GM12878 (cell line): Measurements from ENCODE around the gene SNX3. TPM values are rescaled to one million over a fixed set of nuclear protein-coding genes. Genes with fewer than 3 reads are reported as not detected.

ENCODE experiments used
- ATAC-seq: fragments of 200-7000 bp; cut with Tn5 transposase; 3 replicates; pipeline ENCODE4 v1.9.1; 2020; ENCODE audit warnings: mild to moderate bottlenecking, moderate library complexity
- BruUV-seq: library from RNA; stranded (reverse); fragments of 400-500 nt; replicated peaks from 2 replicates; lab custom pipeline; 2021; lab: Mats Ljungman, UMichigan
- CTCF ChIA-PET: fragments of 300-600 bp; sonication (Branson Sonifier 250); formaldehyde crosslinking; extraction: SDS; loops from one replicate; lab custom pipeline; 2021; ENCODE audit warnings: inconsistent platforms; lab: Yijun Ruan, JAX
- POLR2A ChIA-PET: fragments of 350-600 bp; formaldehyde crosslinking; extraction: SDS; loops from one replicate; lab custom pipeline; 2021; ENCODE audit warnings: inconsistent platforms; lab: Charles Lee
- RAD21 ChIA-PET: fragments of 300-600 bp; sonication (Branson Sonifier 250); formaldehyde crosslinking; loops from one replicate; lab custom pipeline; 2023; ENCODE audit warnings: antibody characterized with exemption; ENCODE audit not compliant: unreplicated experiment; lab: Charles Lee
- SMC1A ChIA-PET: fragments of 300-600 bp; sonication (Branson Sonifier 250); formaldehyde crosslinking; loops from one replicate; lab custom pipeline; 2023; ENCODE audit not compliant: unreplicated experiment, uncharacterized antibody; lab: Charles Lee
- DNase-seq: peaks from one replicate; pipeline ENCODE4 v3.0.0-alpha.2; 2011; ENCODE audit warnings: low read depth, low spot score
- FAIRE-seq: peaks from 3 replicates; lab custom pipeline; 2011; peaks lifted over from hg19 to GRCh38; lab: Jason Lieb, UNC
- H2AFZ ChIP-seq: 2 replicates; pipeline ENCODE4 v1.6.0; 2011; ENCODE audit warnings: low read depth, low read length, control low read depth; ENCODE audit not compliant: control insufficient read depth
- H3K27ac ChIP-seq: 2 replicates; pipeline ENCODE4 v1.5.1; 2011; ENCODE audit warnings: control low read depth; ENCODE audit not compliant: control insufficient read depth, insufficient read depth
- H3K27me3 ChIP-seq, 2 experiments: replicated peaks in 1 of 2; 2 replicates each; pipeline versions ENCODE4 v1.6.0 to v1.6.1; 2011; ENCODE audit warnings: low read length in 1 of 2; ENCODE audit not compliant: control insufficient read depth in 2 of 2, insufficient read depth in 2 of 2
- H3K36me3 ChIP-seq, 2 experiments: 2 replicates each; pipeline ENCODE4 v1.5.1; 2011; ENCODE audit warnings: low read length in 1 of 2; ENCODE audit not compliant: control insufficient read depth in 2 of 2, insufficient read depth in 2 of 2
- H3K4me1 ChIP-seq: 2 replicates; pipeline ENCODE4 v1.6.1; 2011; ENCODE audit warnings: mild to moderate bottlenecking, low read length, moderate library complexity, mixed read lengths; ENCODE audit not compliant: control insufficient read depth, insufficient read depth
- H3K4me2 ChIP-seq: 2 replicates; pipeline ENCODE4 v1.6.0; 2011; ENCODE audit warnings: control low read depth; ENCODE audit not compliant: control insufficient read depth, insufficient read depth
- H3K4me3 ChIP-seq: fragments of 200-600 bp; sonication (generic); 2 replicates; pipeline ENCODE4 v1.5.1; 2016
- H3K79me2 ChIP-seq: 2 replicates; pipeline ENCODE4 v1.6.0; 2011; ENCODE audit warnings: low read length; ENCODE audit not compliant: control insufficient read depth, insufficient read depth
- H3K9ac ChIP-seq: 2 replicates; pipeline ENCODE4 v1.8.0; 2011; ENCODE audit warnings: low read length, control low read depth, mixed read lengths; ENCODE audit not compliant: control insufficient read depth, insufficient read depth
- H3K9me3 ChIP-seq: replicated peaks from 3 replicates; pipeline ENCODE4 v1.5.1; 2011; ENCODE audit warnings: mild to moderate bottlenecking, low read length; ENCODE audit not compliant: control insufficient read depth, insufficient read depth
- H4K20me1 ChIP-seq: 2 replicates; pipeline ENCODE4 v1.6.0; 2011; ENCODE audit not compliant: control insufficient read depth, insufficient read depth
- ATF2 ChIP-seq: IDR thresholded peaks from 2 replicates; pipeline ENCODE4 v1.6.1; 2012; ENCODE audit warnings: low read length, inconsistent platforms
- CBFB ChIP-seq: IDR thresholded peaks from 2 replicates; pipeline ENCODE4 v1.6.1; 2016; ENCODE audit warnings: antibody characterized with exemption, low read depth
- ESRRA ChIP-seq: IDR thresholded peaks from 2 replicates; pipeline ENCODE4 v1.6.1; 2012; ENCODE audit warnings: mild to moderate bottlenecking, low read length, improper control_type of control experiment
- LARP7 ChIP-seq: fragments of 450-650 bp; IDR thresholded peaks from 2 replicates; pipeline ENCODE4 v1.6.1; 2017; ENCODE audit warnings: mild to moderate bottlenecking
- MEF2A ChIP-seq: IDR thresholded peaks from 2 replicates; pipeline ENCODE4 v1.6.1; 2011; ENCODE audit warnings: low read depth, mild to moderate bottlenecking, low read length, moderate library complexity; ENCODE audit not compliant: insufficient read depth
- NR2F1 ChIP-seq: fragments of 450-650 bp; conservative IDR thresholded peaks from 2 replicates; pipeline ENCODE4 v1.6.1; 2017; ENCODE audit warnings: mild to moderate bottlenecking
- RELB ChIP-seq: fragments of 450-650 bp; IDR thresholded peaks from 2 replicates; pipeline ENCODE4 v1.6.1; 2017; ENCODE audit warnings: low read depth, mild to moderate bottlenecking, moderate library complexity
- SMC3 ChIP-seq: IDR thresholded peaks from 2 replicates; pipeline ENCODE4 v1.6.1; 2011; ENCODE audit warnings: low read length, improper control_type of control experiment, borderline replicate concordance
- STAT1 ChIP-seq: fragments of 450-650 bp; conservative IDR thresholded peaks from 2 replicates; pipeline ENCODE4 v1.6.1; 2014; ENCODE audit warnings: antibody characterized with exemption, mild to moderate bottlenecking
- TCF12 ChIP-seq: IDR thresholded peaks from 2 replicates; pipeline ENCODE4 v1.6.1; 2011; ENCODE audit warnings: low read depth, mild to moderate bottlenecking, low read length
- ZBTB11 ChIP-seq: fragments of 450-650 bp; formaldehyde crosslinking; IDR thresholded peaks from 2 replicates; pipeline ENCODE4 v1.5.0; 2022; ENCODE audit warnings: mild to moderate bottlenecking, missing genetic modification characterization
- WGBS: methylation state at CpG from one replicate; pipeline ENCODE4 v1.1.6; 2016; ENCODE audit warnings: low lambda C conversion rate; ENCODE audit not compliant: insufficient replicate concordance, insufficient coverage; ENCODE audit errors: missing lambda C conversion rate; 5-methylcytosine and 5-hydroxymethylcytosine counted together
- in situ Hi-C: fragments of 300-500 bp; cut with MboI; formaldehyde crosslinking; loops from 9 replicates; pipeline ENCODE4 v1.14.3; 2018; ENCODE audit warnings: mixed read lengths
- intact Hi-C: fragments of 100-400 bp; cut with micrococcal nuclease; formaldehyde crosslinking; loops from one replicate; pipeline ENCODE4 v1.14.2; 2022; ENCODE audit not compliant: unreplicated experiment
- polyA plus RNA-seq, 11 experiments: library from polyadenylated mRNA; depleted of rRNA in 4 of 11; unstranded in 6 of 11; stranded (reverse) in 5 of 11; fragments of >200 nt; fragmentation: Nextera tagmentation in 4 of 11; fragmentation: Illumina TruSeq in 1 of 11; extraction: Ambion mirVana in 4 of 11; extraction: Trizol in 1 of 11; gene quantifications; 1 replicate in 1 of 11; 2 replicates in 10 of 11; pipeline versions ENCODE4 v1.2.1 to v1.2.3, GENCODE V29; 2011 to 2016; ENCODE audit warnings: inconsistent platforms in 2 of 11, missing spikeins in 2 of 11, low read depth in 1 of 11
- total RNA-seq, 4 experiments: library from RNA; depleted of rRNA in 3 of 4; stranded (reverse); fragments of >200 nt in 3 of 4; fragmentation: Illumina TruSeq in 1 of 4; extraction: Trizol in 1 of 4; gene quantifications; 2 replicates each; pipeline versions ENCODE4 v1.2.1 to v1.2.3, GENCODE V29; 2013 to 2021

The SNX3 gene
- total and polyA plus RNA-seq, 10 of the 15 experiments (the other 5 are each of a cell fraction or from before 2014, with no cell fraction given): 43.7 to 297 (median 95.6) TPM

GRCh38 chr6:108236791-108237190, 24.0 kb downstream of the SNX3 start:
- H4K20me1 ChIP-seq: no peaks in the 10 kb centered on the region
- WGBS: 75% methylated on average over 2 of the region's 2 CpGs
- POLR2A ChIA-PET: interaction anchor here (0.7 kb wide), 1 partner anchor 9 kb away, joined by 5 read pairs; no protein-coding TSS in a partner anchor
- no peak overlapping the region for H3K4me2 ChIP-seq
- ATAC-seq: no peak
- no peaks in the 10 kb centered on the region for H3K9me3 ChIP-seq
- H3K27me3 ChIP-seq: no peaks in the 10 kb centered on the region
- CTCF ChIA-PET: interaction anchor here (1.2 to 1.7 kb wide), 3 partner anchors 9 to 14 kb away, joined by 5 to 6 read pairs (median 6); no protein-coding TSS in a partner anchor
- no peak overlapping the region for H3K4me3 ChIP-seq
- in situ Hi-C loops: no loop called here
- BruUV-seq: no TSS peak
- DNase-seq: no peak
- RAD21 ChIA-PET: interaction anchor here (1.1 kb wide), 1 partner anchor 17 kb away, joined by 3 read pairs; no protein-coding TSS in a partner anchor
- no peak for FAIRE-seq
- intact Hi-C loops: no loop called here
- SMC1A ChIA-PET: interaction anchor here (0.8 to 1.6 kb wide), 5 partner anchors 9 to 19 kb away, joined by 3 to 5 read pairs (median 3); no protein-coding TSS in a partner anchor
- H3K4me1 ChIP-seq: no peaks in the 10 kb centered on the region
- TF ChIP-seq LARP7: no peak
- H3K36me3 ChIP-seq: peaks cover 0 to 8% of the 10 kb centered on the region in 2 experiments
- H3K9ac ChIP-seq: no peak overlapping the region
- peaks cover 9% of the 10 kb centered on the region for H3K79me2 ChIP-seq
- H2AFZ ChIP-seq: no peak overlapping the region
- H3K27ac ChIP-seq: no peak overlapping the region

- FAIRE-seq: no peak
- Histone ChIP-seq H3K9ac (no peak overlapping the region), H2AFZ (no peak overlapping the region), H3K4me3 (no peak overlapping the region), H3K27ac (no peak overlapping the region), H3K4me1 (no peaks in the 10 kb centered on the region), H3K36me3 (peaks cover 0 to 2% of the 10 kb centered on the region in 2 experiments), H4K20me1 (no peaks in the 10 kb centered on the region), H3K4me2 (no peak overlapping the region), H3K79me2 (peaks cover 7% of the 10 kb centered on the region), H3K9me3 (no peaks in the 10 kb centered on the region), H3K27me3 (no peaks in the 10 kb centered on the region)
- in situ Hi-C loops (no loop called here), intact Hi-C loops (no loop called here)
- CTCF ChIA-PET: interaction anchor here (0.7 kb wide), 1 partner anchor 17 kb away, joined by 3 read pairs; no protein-coding TSS in a partner anchor
- POLR2A ChIA-PET: no interaction called here
- SMC1A ChIA-PET: interaction anchor here (0.9 to 1.7 kb wide), 2 partner anchors 21 to 56 kb away, joined by 3 read pairs; no protein-coding TSS in a partner anchor
- 96% methylated on average over 4 of the region's 4 CpGs for WGBS
- DNase-seq: no peak
- ATAC-seq: no peak
- no TSS peak for BruUV-seq
- RAD21 ChIA-PET: no interaction called here
- TF ChIP-seq CBFB (no peak), ZBTB11 (CRISPR knock-in tag) (no peak), SMC3 (no peak), RELB (no peak), ATF2 (no peak), ESRRA (no peak), NR2F1 (no peak), MEF2A (no peak), TCF12 (no peak), STAT1 (no peak)
Measured at GRCh38 chr6:108235127-108235526, 25.7 kb downstream of the SNX3 start.
